NCI-H1436 treated with DMSO at 0.1 percent for 48 hours (cell line): ENCODE data around the gene ALDH3B1.

Source experiments
- DNase-seq: peaks from one replicate; lab custom pipeline; 2025; lab: John Stamatoyannopoulos, UW

ALDH3B1 gene

DNA sequence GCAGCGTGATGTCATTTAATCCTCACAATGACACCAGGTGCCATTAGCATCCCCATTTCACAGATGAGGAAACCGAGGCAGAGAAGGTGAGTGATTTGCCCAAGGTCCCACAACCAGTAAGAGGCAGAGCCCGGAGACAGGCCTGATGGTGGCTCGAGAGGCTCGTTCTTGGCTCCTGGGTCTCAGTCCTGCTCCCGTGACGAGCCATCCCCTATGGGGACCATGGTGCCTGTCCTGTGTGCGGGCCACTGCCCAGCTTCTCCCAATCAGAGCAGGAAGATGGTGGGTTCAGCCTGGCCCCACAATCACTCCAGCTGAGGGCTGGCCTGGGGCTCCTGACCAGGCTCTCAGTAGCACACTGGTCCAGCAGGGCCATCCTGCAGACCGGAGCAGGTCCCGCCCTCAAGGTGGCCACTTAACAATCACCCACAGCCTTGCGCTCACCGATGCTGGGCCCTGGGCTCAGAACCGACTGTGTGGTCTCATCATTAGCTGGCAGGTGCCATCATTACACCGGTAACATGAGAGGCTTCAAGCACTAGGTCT is 3.6 kb downstream of the ALDH3B1 start:
- DNase-seq, result no peak

DNA sequence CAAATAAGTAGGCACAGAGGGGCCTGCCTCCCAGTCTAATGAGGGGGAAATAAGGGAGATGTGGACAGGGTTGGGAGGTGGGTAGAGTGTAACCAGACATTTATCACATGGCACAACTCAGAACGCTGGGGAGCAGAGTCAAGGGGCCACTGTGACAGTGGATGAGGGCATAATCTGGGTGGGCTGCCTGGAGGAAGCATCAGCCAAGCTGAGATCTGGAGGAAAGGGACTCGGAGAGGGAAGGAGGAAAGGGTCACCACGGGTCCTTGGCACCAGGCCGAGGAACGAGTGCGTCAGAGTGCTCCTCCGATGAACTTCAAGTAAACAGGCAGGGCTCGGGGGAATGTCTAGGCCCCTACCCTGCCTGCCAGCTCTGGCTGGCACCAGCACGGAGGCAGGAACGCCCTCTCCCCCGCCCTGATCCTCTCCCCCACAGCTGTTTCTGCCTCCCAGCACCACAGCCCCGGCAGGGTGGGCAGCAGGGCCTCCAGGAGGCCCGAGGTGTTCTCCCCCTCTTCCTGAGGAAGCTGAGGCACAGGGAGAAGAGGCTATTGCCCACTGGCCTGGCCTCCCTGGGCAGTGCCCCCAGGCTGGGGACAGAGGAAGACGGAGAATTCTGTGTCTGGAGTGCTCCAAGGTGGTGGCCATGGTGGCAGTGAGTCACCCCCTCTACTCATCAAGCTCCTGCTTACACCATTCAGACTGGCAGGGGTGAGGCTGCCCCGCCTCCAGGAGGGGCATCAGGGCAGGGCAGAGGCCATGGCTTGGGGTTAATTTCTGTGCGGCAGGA is 4.2 kb downstream of the ALDH3B1 start:
- no peak for DNase-seq

- DNase-seq, result no peak
Observed at GRCh38 chr11:68014947-68015447, 4.9 kb downstream of the ALDH3B1 start.

- no peak for DNase-seq
Observed at GRCh38 chr11:68015467-68015866, 5.3 kb downstream of the ALDH3B1 start.

DNA sequence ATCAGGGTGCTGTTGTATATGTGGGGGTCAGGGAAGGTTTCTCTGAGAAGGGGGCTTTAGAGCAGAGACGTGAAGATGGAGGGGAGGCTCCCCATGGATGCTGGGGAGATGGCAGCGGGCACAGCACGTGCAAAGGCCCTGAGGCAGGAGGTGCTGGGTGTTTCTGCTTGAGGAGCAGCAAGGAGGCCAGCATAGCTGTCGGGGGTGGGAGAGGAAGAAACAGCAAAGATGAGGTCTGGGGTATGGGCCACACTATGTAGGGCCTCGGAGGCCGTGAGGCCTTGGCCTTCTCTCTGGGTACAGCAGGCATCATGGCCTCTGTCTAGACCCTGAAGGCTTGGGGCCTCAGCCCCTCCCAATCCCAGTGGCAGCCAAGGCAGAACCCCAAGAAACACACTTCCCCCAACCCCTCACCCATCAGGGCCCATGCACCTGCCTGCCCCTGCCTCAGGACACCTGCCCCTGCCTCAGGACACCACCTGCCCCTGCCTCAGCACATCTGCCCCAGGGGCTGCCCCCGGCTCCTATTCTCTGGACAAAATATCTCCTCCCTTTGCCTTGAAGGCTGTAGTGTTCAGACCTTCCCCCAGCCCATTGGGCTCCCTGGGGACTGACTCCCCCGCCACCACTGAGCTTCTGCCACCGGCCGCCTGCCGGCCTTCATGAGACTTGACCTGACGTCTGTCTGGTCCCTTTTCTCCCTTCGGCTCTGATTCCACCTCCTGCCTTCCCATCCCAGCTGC is 6.2 kb downstream of the ALDH3B1 start:
- DNase-seq, result no peak

GRCh38 chr11:68016904-68017817 is 7.0 kb downstream of the ALDH3B1 start:
- no peak for DNase-seq

- no peak for DNase-seq
Observed at GRCh38 chr11:68017980-68018729, 8.0 kb downstream of the ALDH3B1 start.

DNA sequence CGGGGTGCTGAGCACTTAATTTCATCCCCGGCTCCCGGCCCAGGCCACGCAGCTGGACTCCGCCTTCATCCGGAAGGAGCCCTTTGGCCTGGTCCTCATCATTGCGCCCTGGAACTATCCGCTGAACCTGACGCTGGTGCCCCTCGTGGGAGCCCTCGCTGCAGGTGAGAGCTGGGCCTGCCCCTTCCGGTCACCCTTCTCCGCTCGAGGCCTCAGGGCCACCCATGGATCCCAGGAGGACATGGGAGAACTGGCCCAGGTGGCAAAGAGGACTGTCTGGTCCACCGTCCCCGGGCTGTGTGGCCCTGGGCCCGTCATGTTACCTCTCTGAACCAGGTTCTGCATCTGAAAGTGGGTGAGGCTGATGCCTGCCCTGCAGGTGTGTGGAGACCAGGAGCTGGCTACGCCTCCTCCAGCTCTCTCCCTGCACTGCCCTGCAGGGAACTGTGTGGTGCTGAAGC is 8.6 kb downstream of the ALDH3B1 start:
- DNase-seq, result no peak

GRCh38 chr11:68019486-68019885 is 9.4 kb downstream of the ALDH3B1 start:
- no peak for DNase-seq

- no peak for DNase-seq
Observed at GRCh38 chr11:68020575-68020974, 10.4 kb downstream of the ALDH3B1 start.

- no peak for DNase-seq
Observed at GRCh38 chr11:68021167-68021787, 11.2 kb downstream of the ALDH3B1 start.

GRCh38 chr11:68022531-68022930 is 12.4 kb downstream of the ALDH3B1 start:
- no peak for DNase-seq

GRCh38 chr11:68024508-68024907 is 14.4 kb downstream of the ALDH3B1 start:
- no peak for DNase-seq

DNA sequence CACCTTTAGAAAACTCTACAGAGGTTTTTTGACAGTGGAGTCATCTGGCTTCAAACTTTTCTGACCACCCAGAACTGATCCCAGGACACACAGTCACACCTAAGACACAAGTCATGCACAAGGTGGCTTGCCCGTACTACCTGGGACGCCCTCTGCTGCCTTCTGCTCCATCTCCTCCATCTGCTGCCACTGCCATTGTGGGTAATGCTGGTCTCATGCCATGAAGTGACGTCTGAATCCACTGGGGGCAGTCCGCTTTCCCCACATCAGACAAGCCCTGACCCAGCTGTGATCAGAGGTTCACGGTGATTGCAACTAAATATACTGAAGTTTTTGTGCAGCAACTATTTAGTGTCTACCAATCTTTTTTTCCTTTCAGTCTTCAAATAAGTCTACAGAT is 14.9 kb downstream of the ALDH3B1 start:
- DNase-seq, result no peak

GRCh38 chr11:68026391-68027105 is 16.4 kb downstream of the ALDH3B1 start:
- DNase-seq, result no peak

DNA sequence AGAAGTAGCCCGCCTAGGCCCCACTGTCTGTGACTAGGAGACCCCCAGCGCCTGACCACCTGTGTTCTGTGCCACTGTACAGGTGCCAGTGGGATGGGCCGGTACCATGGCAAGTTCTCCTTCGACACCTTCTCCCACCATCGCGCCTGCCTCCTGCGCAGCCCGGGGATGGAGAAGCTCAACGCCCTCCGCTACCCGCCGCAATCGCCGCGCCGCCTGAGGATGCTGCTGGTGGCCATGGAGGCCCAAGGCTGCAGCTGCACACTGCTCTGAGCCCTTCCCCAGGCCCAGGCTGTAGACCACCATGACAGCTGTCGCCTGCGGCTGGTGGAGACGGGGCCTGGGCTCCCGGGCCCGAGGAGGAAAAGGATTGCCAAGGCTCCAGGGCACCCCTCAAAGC is 17.5 kb downstream of the ALDH3B1 start:
- DNase-seq, result no peak

- DNase-seq, result no peak
Observed at GRCh38 chr11:68028802-68029545, 18.8 kb downstream of the ALDH3B1 start.

DNA sequence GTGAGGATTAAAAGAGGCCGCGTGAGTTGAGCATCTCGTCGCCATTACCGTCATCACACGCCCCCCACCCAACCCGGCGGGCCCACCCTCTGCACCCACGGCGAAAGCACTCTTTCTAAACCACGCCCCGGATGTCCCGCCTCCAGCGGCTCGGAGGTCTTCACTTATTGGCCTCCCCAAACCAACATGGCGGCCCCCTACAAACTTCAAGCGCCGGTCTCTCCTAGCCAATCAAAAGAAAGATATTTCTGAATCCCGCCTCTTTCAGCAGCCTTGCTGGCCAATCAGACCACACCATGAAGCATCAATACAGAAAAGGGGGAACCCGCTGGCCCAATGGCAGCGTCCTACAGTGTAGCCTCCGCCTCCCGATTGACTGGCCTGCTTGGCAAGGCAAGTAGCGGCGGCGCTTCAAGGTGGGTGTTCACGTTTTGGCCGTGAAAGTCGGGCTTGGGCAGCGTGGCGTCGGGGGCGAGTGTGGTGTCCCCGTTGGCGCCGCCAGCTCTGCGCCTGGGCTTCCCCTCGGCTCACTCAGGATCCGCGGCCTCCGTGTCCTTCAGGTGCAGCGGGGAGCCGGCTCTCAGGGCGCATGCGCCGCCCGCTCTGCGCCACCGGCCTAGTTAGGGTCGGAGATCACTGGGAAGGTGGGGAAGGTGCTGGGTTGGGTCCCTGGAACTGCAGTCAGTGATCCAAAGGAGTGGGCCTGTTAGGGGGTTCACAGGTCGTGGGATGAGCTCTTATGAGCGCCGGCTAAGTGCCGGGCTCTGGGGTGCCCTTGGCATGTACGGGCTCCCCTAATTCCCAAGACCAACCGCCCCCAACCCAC is 20.4 kb downstream of the ALDH3B1 start, which contains the start of gene NDUFS8:
NDUFS8 (plus strand) TSS at position 364 of the 826 bp plus-strand sequence. CDS start 1,471 bp downstream, outside the sequence.
- DNase-seq, result peak; percentile 98
